K562 (cell line): ENCODE data around the gene MAST1. TPM values are rescaled to one million over a fixed set of nuclear protein-coding genes. Genes with fewer than 3 reads are reported as not detected.

Experiments
- ATAC-seq: fragments of 200-7000 bp; cut with Tn5 transposase; 3 replicates; pipeline ENCODE4 v1.9.1; 2020; ENCODE audit warnings: moderate library complexity
- BruUV-seq: library from RNA; stranded (reverse); fragments of 400-500 nt; replicated peaks from 2 replicates; lab custom pipeline; 2021; lab: Mats Ljungman, UMichigan
- CTCF ChIA-PET: fragments of 300-600 bp; formaldehyde crosslinking; extraction: SDS; loops from one replicate; lab custom pipeline; 2021; ENCODE audit warnings: low intra/inter-chr PET ratio; lab: Yijun Ruan, JAX
- POLR2A ChIA-PET: fragments of 300-600, 350-650 bp; sonication (Branson Sonifier 250); formaldehyde crosslinking; extraction: SDS; loops from one replicate; lab custom pipeline; 2021; ENCODE audit warnings: antibody characterized with exemption, inconsistent platforms; lab: Yijun Ruan, JAX
- DNase-seq, 4 experiments: peaks; one replicate each; pipeline versions ENCODE4 v3.0.0 to v3.0.0-alpha.2; 2011 to 2018; ENCODE audit warnings: low spot score in 3 of 4, mixed read lengths in 3 of 4; ENCODE audit errors: extremely low read depth in 1 of 4
- FAIRE-seq: peaks from 2 replicates; lab custom pipeline; 2011; peaks lifted over from hg19 to GRCh38; lab: Jason Lieb, UNC
- H2AFZ ChIP-seq: 2 replicates; pipeline ENCODE4 v1.6.0; 2011; ENCODE audit warnings: low read depth, low read length, control low read depth, inconsistent platforms
- H3K27ac ChIP-seq: fragments of 200-600 bp; 3 replicates; pipeline ENCODE4 v1.8.0; 2011; ENCODE audit warnings: low read depth, mild to moderate bottlenecking, control low read depth, inconsistent platforms, low read length, moderate library complexity, mixed read lengths; ENCODE audit errors: extremely low read depth
- H3K27me3 ChIP-seq, 2 experiments: fragments of 300-600 bp in 1 of 2; 2 replicates in 1 of 2; 3 replicates in 1 of 2; pipeline versions ENCODE4 v1.6.0 to v1.8.0; 2011; ENCODE audit warnings: inconsistent platforms in 2 of 2, low read length in 2 of 2, mild to moderate bottlenecking in 1 of 2, mixed read lengths in 1 of 2, moderate library complexity in 1 of 2; ENCODE audit not compliant: control insufficient read depth in 2 of 2, insufficient read depth in 2 of 2
- H3K36me3 ChIP-seq: fragments of 300-600 bp; 3 replicates; pipeline ENCODE4 v1.8.0; 2011; ENCODE audit warnings: mild to moderate bottlenecking, low read length, inconsistent platforms; ENCODE audit not compliant: control insufficient read depth, insufficient read depth
- H3K4me1 ChIP-seq, 2 experiments: fragments of 200-600 bp in 1 of 2; replicated peaks in 1 of 2; 2 replicates in 1 of 2; 3 replicates in 1 of 2; pipeline versions ENCODE4 v1.5.1 to v1.8.0; 2011; ENCODE audit warnings: inconsistent platforms in 2 of 2, low read length in 2 of 2, mild to moderate bottlenecking in 1 of 2, mixed read lengths in 1 of 2, moderate library complexity in 1 of 2; ENCODE audit not compliant: control insufficient read depth in 2 of 2, insufficient read depth in 2 of 2
- H3K4me2 ChIP-seq: 2 replicates; pipeline ENCODE4 v1.6.1; 2011; ENCODE audit warnings: low read length, control low read depth, inconsistent platforms, mixed read lengths; ENCODE audit not compliant: insufficient read depth
- H3K4me3 ChIP-seq: fragments of 200-600 bp; sonication (generic), shearing (Covaris generic); 2 replicates; pipeline ENCODE4 v1.5.1; 2016; ENCODE audit warnings: control low read depth, inconsistent platforms
- H3K79me2 ChIP-seq: fragments of 200-600 bp; 3 replicates; pipeline ENCODE4 v1.8.0; 2011; ENCODE audit warnings: low read length, inconsistent platforms; ENCODE audit not compliant: control insufficient read depth, insufficient read depth
- H3K9ac ChIP-seq, 2 experiments: 2 replicates each; pipeline versions ENCODE4 v1.6.0 to v1.6.1; 2011; ENCODE audit warnings: low read depth in 2 of 2, low read length in 2 of 2, control low read depth in 1 of 2, inconsistent platforms in 1 of 2, mild to moderate bottlenecking in 1 of 2, mixed read lengths in 1 of 2; ENCODE audit not compliant: insufficient read depth in 1 of 2
- H3K9me1 ChIP-seq: one replicate; pipeline ENCODE4 v1.6.0; 2011; ENCODE audit warnings: inconsistent platforms, mild to moderate bottlenecking, low read length, moderate library complexity; ENCODE audit not compliant: control insufficient read depth, insufficient read depth
- H3K9me3 ChIP-seq: replicated peaks from 2 replicates; pipeline ENCODE4 v1.5.1; 2011; ENCODE audit warnings: low read depth, low read length, inconsistent platforms; ENCODE audit not compliant: control insufficient read depth, insufficient read depth
- H4K20me1 ChIP-seq: replicated peaks from 2 replicates; pipeline ENCODE4 v1.6.1; 2011; ENCODE audit warnings: low read length, inconsistent platforms, mixed read lengths; ENCODE audit not compliant: control insufficient read depth, insufficient read depth
- BCOR ChIP-seq: fragments of 450-650 bp; IDR thresholded peaks from 2 replicates; pipeline ENCODE4 v1.6.1; 2016
- CBFA2T3 ChIP-seq: fragments of 450-650 bp; IDR thresholded peaks from 2 replicates; pipeline ENCODE4 v1.6.1; 2017
- FOSL1 ChIP-seq: fragments of 200-800 bp; sonication (Bioruptor generic); conservative IDR thresholded peaks from 2 replicates; pipeline ENCODE4 v1.6.1; 2016; ENCODE audit warnings: missing genetic modification characterization, missing compliant biosample characterization
- GATAD2B ChIP-seq: fragments of 450-650 bp; IDR thresholded peaks from 2 replicates; pipeline ENCODE4 v1.6.1; 2017; ENCODE audit warnings: mild to moderate bottlenecking, borderline replicate concordance
- HDAC1 ChIP-seq, 2 experiments: fragments of 450-650 bp; IDR thresholded peaks; 2 replicates each; pipeline ENCODE4 v1.6.1; 2016 to 2017; ENCODE audit warnings: inconsistent platforms in 1 of 2, mild to moderate bottlenecking in 1 of 2, moderate library complexity in 1 of 2
- HDAC2 ChIP-seq: fragments of 450-650 bp; IDR thresholded peaks from 2 replicates; pipeline ENCODE4 v1.6.1; 2016; ENCODE audit warnings: mild to moderate bottlenecking
- JUN ChIP-seq, 2 experiments: sonication (generic) in 1 of 2; formaldehyde crosslinking in 1 of 2; IDR thresholded peaks; 2 replicates each; pipeline versions ENCODE4 v1.6.1 to v1.8.0; 2012 to 2022; ENCODE audit warnings: borderline replicate concordance in 2 of 2, mild to moderate bottlenecking in 2 of 2, improper control_type of control experiment in 1 of 2, low read depth in 1 of 2, low read length in 1 of 2, missing genetic modification reagents in 1 of 2
- KDM2B ChIP-seq: fragments of 250-450 bp; sonication (Bioruptor Pico); IDR thresholded peaks from 2 replicates; pipeline ENCODE4 v1.8.0; 2021; ENCODE audit warnings: mild to moderate bottlenecking, moderate library complexity
- MTF1 ChIP-seq: fragments of 250-450 bp; sonication (Bioruptor Pico); IDR thresholded peaks from 2 replicates; pipeline ENCODE4 v1.9.0; 2021; ENCODE audit warnings: moderate library complexity, mild to moderate bottlenecking, inconsistent platforms, borderline replicate concordance
- NRF1 ChIP-seq, 2 experiments: fragments of 450-650 bp; IDR thresholded peaks in 1 of 2; conservative IDR thresholded peaks in 1 of 2; 2 replicates each; pipeline ENCODE4 v1.6.1; 2014; ENCODE audit warnings: mild to moderate bottlenecking in 2 of 2
- PHF20 ChIP-seq: fragments of 450-650 bp; IDR thresholded peaks from 2 replicates; pipeline ENCODE4 v1.6.1; 2018; ENCODE audit not compliant: partially characterized antibody
- SMARCA5 ChIP-seq: fragments of 450-650 bp; IDR thresholded peaks from 2 replicates; pipeline ENCODE4 v1.6.1; 2016
- TFAP4 ChIP-seq: sonication (generic); formaldehyde crosslinking; IDR thresholded peaks from 2 replicates; pipeline ENCODE4 v1.8.0; 2022; ENCODE audit warnings: missing genetic modification reagents, mild to moderate bottlenecking, moderate library complexity, borderline replicate concordance
- ZFP36 ChIP-seq: fragments of 150-350 bp; IDR thresholded peaks from 2 replicates; pipeline ENCODE4 v1.6.1; 2018; ENCODE audit warnings: low read length, low read depth; ENCODE audit not compliant: partially characterized antibody
- ZNF134 ChIP-seq: fragments of 250-450 bp; sonication (Bioruptor Pico); conservative IDR thresholded peaks from 2 replicates; pipeline ENCODE4 v1.4.0; 2020
- ZNF143 ChIP-seq: sonication (generic); formaldehyde crosslinking; IDR thresholded peaks from 2 replicates; pipeline ENCODE4 v1.9.0; 2022; ENCODE audit warnings: mild to moderate bottlenecking, missing genetic modification reagents
- ZNF316 ChIP-seq: fragments of 450-650 bp; IDR thresholded peaks from 2 replicates; pipeline ENCODE4 v1.6.1; 2016
- ZNF436 ChIP-seq: fragments of 250-450, 450-650 bp; sonication (Bioruptor Pico); formaldehyde crosslinking; IDR thresholded peaks from 2 replicates; pipeline ENCODE4 v1.7.0; 2020; ENCODE audit warnings: mild to moderate bottlenecking
- ZNF444 ChIP-seq: fragments of 250-450 bp; sonication (Bioruptor Pico); IDR thresholded peaks from 2 replicates; pipeline ENCODE4 v1.4.0; 2020; ENCODE audit warnings: mild to moderate bottlenecking, moderate library complexity
- ZNF583 ChIP-seq: fragments of 250-450 bp; sonication (Bioruptor Pico); IDR thresholded peaks from 2 replicates; pipeline ENCODE4 v1.4.0; 2020
- ZNF589 ChIP-seq: fragments of 200-800 bp; sonication (Bioruptor generic); IDR thresholded peaks from 2 replicates; pipeline ENCODE4 v1.6.1; 2016; ENCODE audit warnings: low read depth, missing genetic modification characterization, missing compliant biosample characterization
- WGBS: fragments of 100-300 bp; shearing (Covaris generic); methylation state at CpG from one replicate; pipeline ENCODE4 v1.1.6; 2016; ENCODE audit warnings: low coverage, mixed read lengths; ENCODE audit not compliant: insufficient coverage; ENCODE audit errors: missing lambda C conversion rate; 5-methylcytosine and 5-hydroxymethylcytosine counted together
- in situ Hi-C: fragments of 300-500 bp; cut with MboI; formaldehyde crosslinking; loops from 4 replicates; pipeline ENCODE4 v1.15.0; 2018; ENCODE audit warnings: inconsistent platforms, mixed read lengths
- intact Hi-C: fragments of 100-400 bp; cut with micrococcal nuclease; formaldehyde crosslinking; loops from 2 replicates; pipeline ENCODE4 v1.14.2; 2022
- polyA plus RNA-seq, 8 experiments: library from polyadenylated mRNA; depleted of rRNA in 4 of 8; stranded (reverse) in 5 of 8; unstranded in 3 of 8; fragments of >200 nt; fragmentation: Nextera tagmentation in 2 of 8; fragmentation: Illumina TruSeq in 1 of 8; extraction: Ambion mirVana in 2 of 8; extraction: Trizol in 1 of 8; gene quantifications; 2 replicates each; pipeline versions ENCODE4 v1.2.1 to v1.2.3, GENCODE V29; 2011 to 2014; ENCODE audit warnings: inconsistent platforms in 1 of 8, missing spikeins in 1 of 8
- total RNA-seq, 7 experiments: library from RNA; depleted of rRNA in 6 of 7; stranded (reverse); fragments of >200 nt in 6 of 7; fragmentation: Illumina TruSeq in 2 of 7; extraction: Trizol in 2 of 7; gene quantifications; 2 replicates each; pipeline versions ENCODE4 v1.2.1 to v1.2.3, GENCODE V29; 2011 to 2021; ENCODE audit warnings: low replicate concordance in 1 of 7
- TF ChIP-seq, protein P1 (sequence below): fragments of 450-650 bp; IDR thresholded peaks from 2 replicates; pipeline ENCODE4 v1.6.1; 2018; ENCODE audit warnings: mild to moderate bottlenecking, low read depth; ENCODE audit not compliant: partially characterized antibody

Gene MAST1
- total and polyA plus RNA-seq, 9 of the 15 experiments (the other 6 are each of a cell fraction or from before 2014, with no cell fraction given): 0.48 to 10.3 (median 3.9) TPM

GRCh38 chr19:12843999-12844732 lies 5.9 kb downstream of the MAST1 start:
- H3K9me3 ChIP-seq: no peaks in the 10 kb centered on the region
- ChIA-PET POLR2A (interaction anchor here (0.5 to 1.3 kb wide), 3 partner anchors 9 to 114 kb away, joined by 3 to 5 read pairs (median 4); no protein-coding TSS in a partner anchor), CTCF (interaction anchor here (0.5 to 0.6 kb wide), 2 partner anchors 87 to 127 kb away, joined by 3 to 5 read pairs; no protein-coding TSS in a partner anchor)
- H3K27ac ChIP-seq: no peak overlapping the region; the same call in 2 of the 3 replicates
- no peak overlapping the region for H2AFZ ChIP-seq
- H3K9ac ChIP-seq: peak overlapping the region in 1 of 2 experiments; percentile 40; a peak in 1 of 4 replicates
- DNase-seq (no peak), FAIRE-seq (no peak), ATAC-seq (no peak)
- peaks cover 28 to 39% of the 10 kb centered on the region in 2 experiments for H3K4me1 ChIP-seq
- peaks cover 7% of the 10 kb centered on the region for H3K9me1 ChIP-seq
- H3K79me2 ChIP-seq: peaks cover 15% of the 10 kb centered on the region
- H3K4me3 ChIP-seq: no peak overlapping the region
- peaks cover 5% of the 10 kb centered on the region; the same call in 1 of the 2 replicates for H4K20me1 ChIP-seq
- WGBS: 66% methylated on average over 3 of the region's 3 CpGs
- in situ Hi-C loops (no loop called here), intact Hi-C loops (loop anchor here (5.0 kb wide), 1 partner anchor 67 kb away; the partner anchor contains the start of gene HOOK2)
- no TSS peak for BruUV-seq
- H3K27me3 ChIP-seq: no peaks in the 10 kb centered on the region; a peak in 1 of 5 replicates
- peaks cover 27% of the 10 kb centered on the region; the same call in 2 of the 3 replicates for H3K36me3 ChIP-seq
- no peak overlapping the region for H3K4me2 ChIP-seq
- TF ChIP-seq SMARCA5 (peak; percentile 89), CBFA2T3 (peak; percentile 15; the same call in 1 of the 2 replicates), MTF1 (CRISPR knock-in tag) (no peak), ZNF583 (CRISPR knock-in tag) (no peak), ZNF143 (no peak), ZNF316 (no peak), PHF20 (peak; percentile 24), FOSL1 (tag) (peak; percentile 60; the same call in 1 of the 2 replicates), ZNF444 (no peak), ZNF134 (CRISPR knock-in tag) (no peak), ZNF436 (peak; percentile 55; the same call in 1 of the 2 replicates), BCOR (peak; percentile 89), HDAC1 (IDR thresholded peaks at IDR 0.05) (peak in 1 of 2 experiments; percentile 37; a peak in 1 of 4 replicates), JUN (IDR thresholded peaks at IDR 0.05; ENCODE audit: borderline replicate concordance, low read depth, low read length) (0 out of 2 replicates have a peak, but pooled peaks have one; percentile 27), JUN (CRISPR knock-in tag; IDR thresholded peaks at IDR 0.05; ENCODE audit: borderline replicate concordance) (no peak), HDAC2 (0 out of 2 replicates have a peak, but pooled peaks have one; percentile 39), GATAD2B (no peak), ZNF589 (CRISPR knock-in tag) (no peak), ZFP36 (peak; percentile 97), KDM2B (CRISPR knock-in tag) (no peak), NRF1 (conservative IDR thresholded peaks at IDR 0.05 in 1 of 2, IDR thresholded peaks at IDR 0.05 in 1 of 2) (no peak), TFAP4 (CRISPR knock-in tag) (peak; percentile 43; the same call in 1 of the 2 replicates)
- TF ChIP-seq, protein P1, sequence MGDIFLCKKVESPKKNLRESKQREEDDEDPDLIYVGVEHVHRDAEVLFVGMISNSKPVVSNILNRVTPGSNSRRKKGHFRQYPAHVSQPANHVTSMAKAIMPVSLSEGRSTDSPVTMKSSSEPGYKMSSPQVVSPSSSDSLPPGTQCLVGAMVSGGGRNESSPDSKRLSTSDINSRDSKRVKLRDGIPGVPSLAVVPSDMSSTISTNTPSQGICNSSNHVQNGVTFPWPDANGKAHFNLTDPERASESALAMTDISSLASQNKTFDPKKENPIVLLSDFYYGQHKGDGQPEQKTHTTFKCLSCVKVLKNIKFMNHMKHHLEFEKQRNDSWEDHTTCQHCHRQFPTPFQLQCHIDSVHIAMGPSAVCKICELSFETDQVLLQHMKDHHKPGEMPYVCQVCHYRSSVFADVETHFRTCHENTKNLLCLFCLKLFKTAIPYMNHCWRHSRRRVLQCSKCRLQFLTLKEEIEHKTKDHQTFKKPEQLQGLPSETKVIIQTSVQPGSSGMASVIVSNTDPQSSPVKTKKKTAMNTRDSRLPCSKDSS: no peak
